ENCODE results near the gene PECR. TPM values are rescaled to one million over a fixed set of nuclear protein-coding genes. Genes with fewer than 3 reads are reported as not detected.

PECR gene
- total and polyA plus RNA-seq, 4 donors, result 10.6 to 25.9 (median 13.4) TPM

GRCh38 chr2:216003876-216004696, 77.5 kb downstream of the PECR start:
- Histone ChIP-seq H3K9me3 (ENCODE audit: control insufficient read depth in 4 of 4, insufficient read depth in 3 of 4, low read length in 3 of 4) (no peaks in the 10 kb centered on the region), H3K9ac (ENCODE audit: insufficient read depth in 1 of 2, low read length in 2 of 2) (no peak overlapping the region), H3K36me3 (ENCODE audit: control insufficient read depth in 4 of 4, insufficient read depth in 4 of 4, low read length in 4 of 4) (peaks cover 0 to 2% (median under 1%) of the 10 kb centered on the region in 4 donors), H3K27ac (ENCODE audit: low read depth in 1 of 2, low read length in 1 of 2) (no peak overlapping the region), H3K27me3 (ENCODE audit: control insufficient read depth in 3 of 3, insufficient read depth in 3 of 3, low read length in 2 of 3) (no peaks in the 10 kb centered on the region), H3K4me3 (no peak overlapping the region), H3K4me1 (ENCODE audit: control insufficient read depth in 5 of 5, insufficient read depth in 5 of 5, low read length in 5 of 5) (peaks cover 0 to 6% (median 0%) of the 10 kb centered on the region in 5 donors)
- DNase-seq, result no peak
- TF ChIP-seq CTCF (IDR thresholded peaks at IDR 0.05; ENCODE audit: control extremely low read depth, extremely low read depth), result no peak
- no peak for ATAC-seq (ENCODE audit: insufficient read depth, low FRiP score)
- WGBS, 2 donors, result 68 to 83% methylated on average over 6 of the region's 6 CpGs

- TF ChIP-seq CTCF (IDR thresholded peaks at IDR 0.05; ENCODE audit: control extremely low read depth, extremely low read depth), result no peak
- Histone ChIP-seq H3K36me3 (ENCODE audit: control insufficient read depth in 4 of 4, insufficient read depth in 4 of 4, low read length in 4 of 4) (peaks cover 0 to 2% (median under 1%) of the 10 kb centered on the region in 4 donors), H3K27ac (ENCODE audit: low read depth in 1 of 2, low read length in 1 of 2) (no peak overlapping the region), H3K4me1 (ENCODE audit: control insufficient read depth in 5 of 5, insufficient read depth in 5 of 5, low read length in 5 of 5) (peaks cover 0 to 6% (median 0%) of the 10 kb centered on the region in 5 donors), H3K27me3 (ENCODE audit: control insufficient read depth in 3 of 3, insufficient read depth in 3 of 3, low read length in 2 of 3) (no peaks in the 10 kb centered on the region), H3K9ac (ENCODE audit: insufficient read depth in 1 of 2, low read length in 2 of 2) (no peak overlapping the region), H3K9me3 (ENCODE audit: control insufficient read depth in 4 of 4, insufficient read depth in 3 of 4, low read length in 3 of 4) (no peaks in the 10 kb centered on the region), H3K4me3 (no peak overlapping the region)
- DNase-seq (no peak), ATAC-seq (ENCODE audit: insufficient read depth, low FRiP score) (no peak)
- WGBS, 2 donors, result 88 to 92% methylated on average over 2 of the region's 2 CpGs
Observed at GRCh38 chr2:216002693-216003092, 78.9 kb downstream of the PECR start.

- Histone ChIP-seq H3K4me1 (ENCODE audit: control insufficient read depth in 5 of 5, insufficient read depth in 5 of 5, low read length in 5 of 5) (peaks cover 0 to 6% (median 0%) of the 10 kb centered on the region in 5 donors), H3K27me3 (ENCODE audit: control insufficient read depth in 3 of 3, insufficient read depth in 3 of 3, low read length in 2 of 3) (no peaks in the 10 kb centered on the region), H3K9me3 (ENCODE audit: control insufficient read depth in 4 of 4, insufficient read depth in 3 of 4, low read length in 3 of 4) (no peaks in the 10 kb centered on the region), H3K36me3 (ENCODE audit: control insufficient read depth in 4 of 4, insufficient read depth in 4 of 4, low read length in 4 of 4) (peaks cover 0 to 4% (median 1%) of the 10 kb centered on the region in 4 donors), H3K4me3 (no peak overlapping the region), H3K9ac (ENCODE audit: insufficient read depth in 1 of 2, low read length in 2 of 2) (no peak overlapping the region), H3K27ac (ENCODE audit: low read depth in 1 of 2, low read length in 1 of 2) (no peak overlapping the region)
- no peak for TF ChIP-seq CTCF (IDR thresholded peaks at IDR 0.05; ENCODE audit: control extremely low read depth, extremely low read depth)
- WGBS, 2 donors, result 34 to 41% methylated on average over 5 of the region's 5 CpGs
- DNase-seq (peak in 1 of 3 donors; percentile 16), ATAC-seq (ENCODE audit: insufficient read depth, low FRiP score) (no peak)
Observed at GRCh38 chr2:216002101-216002678, 79.4 kb downstream of the PECR start.
